ENCODE results near the gene SCAND1. TPM values are rescaled to one million over a fixed set of nuclear protein-coding genes. Genes with fewer than 3 reads are reported as not detected.

The SCAND1 gene
- total RNA-seq, 3 donors from 2014 or later, result 55.3 to 80.4 (median 60.7) TPM

GRCh38 chr20:35903843-35904242, 50.5 kb downstream of the SCAND1 start:
- DNase-seq (no peak), ATAC-seq (no peak)
- Histone ChIP-seq H3K36me3 (ENCODE audit: low read depth) (no peaks in the 10 kb centered on the region), H3K9me3 (no peaks in the 10 kb centered on the region), H3K4me3 (no peak overlapping the region), H3K4me1 (ENCODE audit: low read depth) (no peaks in the 10 kb centered on the region)
- intact Hi-C loops (cut with DNase I, micrococcal nuclease), result no loop called here
- no peak for TF ChIP-seq CTCF (IDR thresholded peaks at IDR 0.05)

Other genes with a start within 250 kb of the SCAND1 start
- 100 to 1,000 TPM; 226 to 303 (median 300) TPM for gene RBM39, start 212.2 kb downstream of the SCAND1 start, total RNA-seq
- gene PHF20, start 182.5 kb downstream of the SCAND1 start, total RNA-seq, result 10 to 100 TPM; 23.3 to 61.1 (median 28.5) TPM
- 1 to 10 TPM; 3.7 to 6.2 (median 4.4) TPM for gene CNBD2, start 14.1 kb upstream of the SCAND1 start, total RNA-seq
- 10 to 100 TPM; 41.0 to 95.3 (median 71.7) TPM for gene EPB41L1, start 200.2 kb upstream of the SCAND1 start, total RNA-seq

Measured in mucosa of descending colon (tissue), 3 donors.